Measurements from ENCODE around the gene PNRC2.

The PNRC2 gene

DNA sequence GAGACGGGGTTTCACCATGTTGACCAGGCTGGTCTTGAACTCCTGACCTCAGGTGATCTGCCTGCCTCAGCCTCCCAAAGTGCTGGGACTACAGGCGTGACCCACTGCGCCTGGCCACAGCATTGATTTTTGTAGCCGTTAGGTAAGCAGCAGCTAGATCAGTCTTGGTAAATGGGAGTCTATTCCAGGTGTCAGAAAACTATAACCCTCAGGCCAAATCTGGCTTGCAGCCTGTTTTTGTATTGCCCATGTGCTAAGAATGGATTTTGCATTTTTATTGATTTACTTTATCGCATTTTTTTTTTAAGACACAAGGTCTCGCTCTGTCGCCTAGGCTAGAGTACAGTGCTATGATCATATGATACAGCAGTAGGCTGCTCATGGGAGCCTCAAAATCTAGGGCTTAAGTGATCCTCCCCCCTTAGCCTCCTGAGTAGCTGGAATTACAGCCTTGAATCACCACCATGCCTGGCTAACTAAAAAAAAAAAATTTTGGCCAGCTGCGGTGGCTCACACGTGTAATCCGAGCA, 37.1 kb downstream of the PNRC2 start:
- H3K4me1 ChIP-seq (ENCODE audit: control insufficient read depth, insufficient read depth, low read length) = no peaks in the 10 kb centered on the region
- H3K4me3 ChIP-seq (ENCODE audit: low read depth, low read length) = no peak overlapping the region
- POLR2A ChIA-PET = no interaction called here
- no peak overlapping the region for H3K27ac ChIP-seq (ENCODE audit: extremely low read depth, low read depth, low read length)
- TF ChIP-seq RBAK (tag by site-specific recombination; IDR thresholded peaks at IDR 0.05) (no peak), ZNF138 (tag by site-specific recombination; IDR thresholded peaks at IDR 0.05; ENCODE audit: borderline replicate concordance) (no peak), ZNF629 (tag by site-specific recombination; IDR thresholded peaks at IDR 0.05) (no peak), ZNF514 (tag by site-specific recombination; IDR thresholded peaks at IDR 0.05) (no peak), ZNF660 (tag by site-specific recombination; IDR thresholded peaks at IDR 0.05) (no peak), ZNF324 (tag by site-specific recombination; IDR thresholded peaks at IDR 0.05) (no peak), ZNF585B (tag by site-specific recombination; IDR thresholded peaks at IDR 0.05) (no peak), ZNF132 (tag by site-specific recombination; IDR thresholded peaks at IDR 0.05; ENCODE audit: borderline replicate concordance) (no peak), OSR2 (tag by site-specific recombination; IDR thresholded peaks at IDR 0.05) (0 out of 2 replicates have a peak, but pooled peaks have one; percentile 13), ZNF830 (tag by site-specific recombination; IDR thresholded peaks at IDR 0.05; ENCODE audit: low read depth) (no peak), KLF8 (tag by site-specific recombination; IDR thresholded peaks at IDR 0.05) (no peak), ZNF394 (tag by site-specific recombination; IDR thresholded peaks at IDR 0.05; ENCODE audit: borderline replicate concordance) (no peak)
- TF ChIP-seq, protein P1, sequence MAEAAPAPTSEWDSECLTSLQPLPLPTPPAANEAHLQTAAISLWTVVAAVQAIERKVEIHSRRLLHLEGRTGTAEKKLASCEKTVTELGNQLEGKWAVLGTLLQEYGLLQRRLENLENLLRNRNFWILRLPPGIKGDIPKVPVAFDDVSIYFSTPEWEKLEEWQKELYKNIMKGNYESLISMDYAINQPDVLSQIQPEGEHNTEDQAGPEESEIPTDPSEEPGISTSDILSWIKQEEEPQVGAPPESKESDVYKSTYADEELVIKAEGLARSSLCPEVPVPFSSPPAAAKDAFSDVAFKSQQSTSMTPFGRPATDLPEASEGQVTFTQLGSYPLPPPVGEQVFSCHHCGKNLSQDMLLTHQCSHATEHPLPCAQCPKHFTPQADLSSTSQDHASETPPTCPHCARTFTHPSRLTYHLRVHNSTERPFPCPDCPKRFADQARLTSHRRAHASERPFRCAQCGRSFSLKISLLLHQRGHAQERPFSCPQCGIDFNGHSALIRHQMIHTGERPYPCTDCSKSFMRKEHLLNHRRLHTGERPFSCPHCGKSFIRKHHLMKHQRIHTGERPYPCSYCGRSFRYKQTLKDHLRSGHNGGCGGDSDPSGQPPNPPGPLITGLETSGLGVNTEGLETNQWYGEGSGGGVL (tag by site-specific recombination; IDR thresholded peaks at IDR 0.05) = no peak
- TF ChIP-seq, protein P2, sequence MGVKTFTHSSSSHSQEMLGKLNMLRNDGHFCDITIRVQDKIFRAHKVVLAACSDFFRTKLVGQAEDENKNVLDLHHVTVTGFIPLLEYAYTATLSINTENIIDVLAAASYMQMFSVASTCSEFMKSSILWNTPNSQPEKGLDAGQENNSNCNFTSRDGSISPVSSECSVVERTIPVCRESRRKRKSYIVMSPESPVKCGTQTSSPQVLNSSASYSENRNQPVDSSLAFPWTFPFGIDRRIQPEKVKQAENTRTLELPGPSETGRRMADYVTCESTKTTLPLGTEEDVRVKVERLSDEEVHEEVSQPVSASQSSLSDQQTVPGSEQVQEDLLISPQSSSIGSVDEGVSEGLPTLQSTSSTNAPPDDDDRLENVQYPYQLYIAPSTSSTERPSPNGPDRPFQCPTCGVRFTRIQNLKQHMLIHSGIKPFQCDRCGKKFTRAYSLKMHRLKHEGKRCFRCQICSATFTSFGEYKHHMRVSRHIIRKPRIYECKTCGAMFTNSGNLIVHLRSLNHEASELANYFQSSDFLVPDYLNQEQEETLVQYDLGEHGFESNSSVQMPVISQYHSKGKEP (tag by site-specific recombination; IDR thresholded peaks at IDR 0.05) = 0 out of 2 replicates have a peak, but pooled peaks have one; percentile 22
- TF ChIP-seq, protein P3, sequence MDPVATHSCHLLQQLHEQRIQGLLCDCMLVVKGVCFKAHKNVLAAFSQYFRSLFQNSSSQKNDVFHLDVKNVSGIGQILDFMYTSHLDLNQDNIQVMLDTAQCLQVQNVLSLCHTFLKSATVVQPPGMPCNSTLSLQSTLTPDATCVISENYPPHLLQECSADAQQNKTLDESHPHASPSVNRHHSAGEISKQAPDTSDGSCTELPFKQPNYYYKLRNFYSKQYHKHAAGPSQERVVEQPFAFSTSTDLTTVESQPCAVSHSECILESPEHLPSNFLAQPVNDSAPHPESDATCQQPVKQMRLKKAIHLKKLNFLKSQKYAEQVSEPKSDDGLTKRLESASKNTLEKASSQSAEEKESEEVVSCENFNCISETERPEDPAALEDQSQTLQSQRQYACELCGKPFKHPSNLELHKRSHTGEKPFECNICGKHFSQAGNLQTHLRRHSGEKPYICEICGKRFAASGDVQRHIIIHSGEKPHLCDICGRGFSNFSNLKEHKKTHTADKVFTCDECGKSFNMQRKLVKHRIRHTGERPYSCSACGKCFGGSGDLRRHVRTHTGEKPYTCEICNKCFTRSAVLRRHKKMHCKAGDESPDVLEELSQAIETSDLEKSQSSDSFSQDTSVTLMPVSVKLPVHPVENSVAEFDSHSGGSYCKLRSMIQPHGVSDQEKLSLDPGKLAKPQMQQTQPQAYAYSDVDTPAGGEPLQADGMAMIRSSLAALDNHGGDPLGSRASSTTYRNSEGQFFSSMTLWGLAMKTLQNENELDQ (tag by site-specific recombination; IDR thresholded peaks at IDR 0.05; ENCODE audit: low read depth) = no peak
- CTCF ChIA-PET = no interaction called here
- no peaks in the 10 kb centered on the region for H3K9me3 ChIP-seq (ENCODE audit: control insufficient read depth, insufficient read depth, low read depth, low read length)
- H3K36me3 ChIP-seq (ENCODE audit: control insufficient read depth in 2 of 2, insufficient read depth in 1 of 2, low read length in 2 of 2) = no peaks in the 10 kb centered on the region

DNA sequence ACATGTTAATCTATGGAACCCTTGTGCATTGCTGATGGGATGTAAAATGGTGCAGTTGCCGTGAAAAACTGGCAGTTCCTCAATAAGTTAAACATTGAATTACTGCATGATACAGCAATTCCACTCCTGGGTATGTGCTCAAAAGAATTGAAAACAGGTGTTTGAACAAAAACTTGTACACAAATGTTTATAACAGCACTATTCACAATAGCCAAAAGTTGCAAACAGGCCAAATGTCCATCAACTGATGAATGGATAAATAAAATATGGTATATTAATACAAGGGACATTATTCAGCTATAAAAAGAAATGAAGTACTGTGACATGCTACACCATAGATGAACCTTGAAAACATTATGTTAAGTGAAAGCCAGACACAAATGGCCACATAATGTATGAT, 38.2 kb downstream of the PNRC2 start:
- Histone ChIP-seq H3K4me3 (ENCODE audit: low read depth, low read length) (no peak overlapping the region), H3K9me3 (ENCODE audit: control insufficient read depth, insufficient read depth, low read depth, low read length) (no peaks in the 10 kb centered on the region), H3K36me3 (ENCODE audit: control insufficient read depth in 2 of 2, insufficient read depth in 1 of 2, low read length in 2 of 2) (no peaks in the 10 kb centered on the region), H3K4me1 (ENCODE audit: control insufficient read depth, insufficient read depth, low read length) (peaks cover under 1% of the 10 kb centered on the region; the same call in 1 of the 2 replicates), H3K27ac (ENCODE audit: extremely low read depth, low read depth, low read length) (no peak overlapping the region)
- TF ChIP-seq ZNF10 (tag by site-specific recombination; IDR thresholded peaks at IDR 0.05) = peak; percentile 89
- TF ChIP-seq ZNF140 (tag by site-specific recombination; IDR thresholded peaks at IDR 0.05) = peak; percentile 36; the same call in 1 of the 2 replicates
- TF ChIP-seq, protein P4, sequence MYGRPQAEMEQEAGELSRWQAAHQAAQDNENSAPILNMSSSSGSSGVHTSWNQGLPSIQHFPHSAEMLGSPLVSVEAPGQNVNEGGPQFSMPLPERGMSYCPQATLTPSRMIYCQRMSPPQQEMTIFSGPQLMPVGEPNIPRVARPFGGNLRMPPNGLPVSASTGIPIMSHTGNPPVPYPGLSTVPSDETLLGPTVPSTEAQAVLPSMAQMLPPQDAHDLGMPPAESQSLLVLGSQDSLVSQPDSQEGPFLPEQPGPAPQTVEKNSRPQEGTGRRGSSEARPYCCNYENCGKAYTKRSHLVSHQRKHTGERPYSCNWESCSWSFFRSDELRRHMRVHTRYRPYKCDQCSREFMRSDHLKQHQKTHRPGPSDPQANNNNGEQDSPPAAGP (tag by site-specific recombination; IDR thresholded peaks at IDR 0.05) = no peak
- ChIA-PET CTCF (interaction anchor here (0.6 kb wide), 1 partner anchor 191 kb away, joined by 4 read pairs; no protein-coding TSS in a partner anchor), POLR2A (no interaction called here)
